LHCN-M2 (cell line): ENCODE measurements around the gene BBS9. TPM values are rescaled to one million over a fixed set of nuclear protein-coding genes. Genes with fewer than 3 reads are reported as not detected.
"Not testable (repeated sequence)": the region's sequence is repeated elsewhere in the genome, so short reads cannot be mapped to it uniquely, and the experiment has no call there.

Source experiments
- DNase-seq: peaks from one replicate; pipeline ENCODE4 v3.0.0-alpha.2; 2012; ENCODE audit warnings: low read depth
- polyA plus RNA-seq: library from polyadenylated mRNA; unstranded; fragments of >200 nt; gene quantifications from one replicate; pipeline ENCODE4 v1.2.1, GENCODE V29; 2012; ENCODE audit warnings: missing spikeins
- total RNA-seq: library from RNA; depleted of rRNA; stranded (reverse); fragments of >200 nt; gene quantifications from 2 replicates; pipeline ENCODE4 v1.2.3, GENCODE V29; 2014; rRNA removed

The BBS9 gene
- 7.3 and 12.2 TPM in 2 replicates for total RNA-seq
- 8.0 TPM for polyA plus RNA-seq

DNA sequence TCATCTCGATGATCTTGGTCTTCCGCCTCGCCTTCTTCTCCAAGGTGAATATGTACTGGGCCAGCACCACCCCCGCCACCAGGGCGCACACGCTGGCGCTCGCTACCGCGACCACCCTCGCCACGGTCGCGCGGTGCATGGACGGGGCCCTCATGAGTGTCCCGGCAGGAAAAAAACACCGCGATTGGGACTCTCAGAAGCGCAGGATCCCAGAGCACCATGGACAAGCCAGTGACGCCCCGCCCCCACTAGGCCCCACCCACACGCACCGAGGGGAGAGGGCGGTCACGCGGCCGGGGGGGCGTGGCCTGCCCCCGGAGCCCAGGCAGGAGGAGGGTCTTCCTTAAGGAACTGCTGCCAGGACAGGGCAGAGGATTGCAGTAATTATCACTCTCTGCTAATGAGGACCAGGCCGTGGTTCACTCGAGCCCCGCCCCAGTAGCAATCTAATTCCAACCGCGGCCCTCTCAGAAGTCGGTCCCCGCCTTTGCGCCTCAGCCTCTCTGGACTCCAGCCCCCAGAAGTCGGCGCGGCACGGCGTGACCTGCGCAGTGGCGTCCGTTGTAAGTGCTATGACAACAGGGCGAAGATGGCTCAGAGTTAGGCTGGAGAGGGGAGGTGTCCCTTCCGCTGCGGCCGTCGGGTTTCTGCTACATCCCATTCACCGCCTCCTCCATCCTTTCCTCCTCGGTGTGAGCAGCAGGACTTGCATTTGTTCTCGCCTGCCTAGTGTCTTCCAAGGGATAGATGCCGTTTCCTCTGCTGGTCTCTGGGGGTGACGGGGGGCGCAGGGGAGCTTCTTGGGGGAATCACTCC lies at the start of gene BBS9:
BBS9 (plus strand) TSS at position 575 of the 816 bp plus-strand sequence. CDS start 16,689 bp downstream, outside the sequence.
- DNase-seq, result peak; percentile 96

GRCh38 chr7:33079763-33080690 lies 49.3 kb upstream of the BBS9 start:
- no peak for DNase-seq

DNA sequence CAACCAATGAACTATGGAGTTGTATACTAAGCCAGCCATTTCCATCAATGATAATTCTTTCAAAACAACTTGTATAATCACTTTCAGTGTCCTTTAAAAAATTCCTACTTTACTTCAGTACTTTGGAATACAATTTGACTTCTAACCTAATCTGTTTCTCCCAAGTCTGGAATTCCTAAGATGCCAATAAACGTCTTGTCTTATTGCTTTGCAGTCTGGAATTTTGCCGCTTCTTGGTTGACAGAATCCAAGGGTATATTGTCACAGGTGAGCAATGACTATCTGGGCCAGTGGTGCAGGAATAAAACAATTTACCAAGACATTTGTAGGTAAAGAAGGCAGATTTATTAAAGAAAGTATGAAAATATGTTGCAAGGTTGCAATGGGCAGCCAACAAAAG lies 42.0 kb upstream of the BBS9 start:
- DNase-seq, result no peak

GRCh38 chr7:33087858-33088257 lies 41.5 kb upstream of the BBS9 start:
- DNase-seq, result no peak

GRCh38 chr7:33089142-33089541 lies 40.2 kb upstream of the BBS9 start:
- DNase-seq, result no peak

DNA sequence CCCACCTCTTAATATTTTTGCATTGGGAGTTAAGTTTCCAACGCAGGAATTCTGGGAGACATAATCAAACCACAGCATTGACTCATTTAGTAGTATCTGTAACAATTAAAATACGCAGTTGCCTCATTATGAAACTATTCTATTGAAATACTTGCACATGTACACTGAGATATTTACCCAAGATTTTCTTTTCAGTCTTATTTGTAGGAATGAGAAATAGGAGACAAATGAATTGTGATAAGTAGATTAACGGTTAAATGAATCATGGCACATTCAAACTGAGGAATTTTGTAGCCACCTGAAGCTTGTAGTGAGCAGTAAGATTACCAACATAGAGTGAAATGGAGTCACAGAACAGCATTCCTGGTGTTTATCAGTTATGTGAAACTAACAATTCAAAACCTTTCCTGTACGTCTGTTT lies 38.2 kb upstream of the BBS9 start:
- DNase-seq, result peak; percentile 31

- DNase-seq, result no peak
Observed at GRCh38 chr7:33091641-33092191, 37.6 kb upstream of the BBS9 start.

- no peak for DNase-seq
Observed at GRCh38 chr7:33093266-33093665, 36.1 kb upstream of the BBS9 start.

DNA sequence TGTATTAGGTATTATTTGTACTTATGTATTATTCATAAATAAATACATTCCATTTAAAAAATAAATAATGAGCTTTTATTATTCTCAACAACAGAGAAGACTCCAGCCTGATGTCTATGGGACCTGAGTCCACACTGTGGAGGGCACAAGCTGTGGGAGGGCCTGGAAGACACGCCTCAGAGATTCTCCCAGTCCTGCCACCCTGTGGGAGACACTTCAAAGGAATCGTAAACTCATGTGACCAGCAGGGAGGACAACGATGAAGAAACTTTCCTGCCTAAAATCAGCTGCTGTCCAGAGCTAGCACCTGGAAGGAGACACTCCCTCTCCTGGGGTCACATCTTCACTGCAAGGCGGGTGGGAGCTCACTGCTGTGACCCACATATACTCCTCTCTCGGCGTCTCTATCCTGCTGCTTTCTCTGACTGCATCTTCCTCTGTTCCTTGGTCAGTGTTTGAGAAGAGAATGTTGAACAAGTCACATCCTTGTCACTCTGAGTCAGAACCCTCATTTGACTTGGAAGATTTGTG lies 34.6 kb upstream of the BBS9 start:
- not testable (repeated sequence) for DNase-seq

DNA sequence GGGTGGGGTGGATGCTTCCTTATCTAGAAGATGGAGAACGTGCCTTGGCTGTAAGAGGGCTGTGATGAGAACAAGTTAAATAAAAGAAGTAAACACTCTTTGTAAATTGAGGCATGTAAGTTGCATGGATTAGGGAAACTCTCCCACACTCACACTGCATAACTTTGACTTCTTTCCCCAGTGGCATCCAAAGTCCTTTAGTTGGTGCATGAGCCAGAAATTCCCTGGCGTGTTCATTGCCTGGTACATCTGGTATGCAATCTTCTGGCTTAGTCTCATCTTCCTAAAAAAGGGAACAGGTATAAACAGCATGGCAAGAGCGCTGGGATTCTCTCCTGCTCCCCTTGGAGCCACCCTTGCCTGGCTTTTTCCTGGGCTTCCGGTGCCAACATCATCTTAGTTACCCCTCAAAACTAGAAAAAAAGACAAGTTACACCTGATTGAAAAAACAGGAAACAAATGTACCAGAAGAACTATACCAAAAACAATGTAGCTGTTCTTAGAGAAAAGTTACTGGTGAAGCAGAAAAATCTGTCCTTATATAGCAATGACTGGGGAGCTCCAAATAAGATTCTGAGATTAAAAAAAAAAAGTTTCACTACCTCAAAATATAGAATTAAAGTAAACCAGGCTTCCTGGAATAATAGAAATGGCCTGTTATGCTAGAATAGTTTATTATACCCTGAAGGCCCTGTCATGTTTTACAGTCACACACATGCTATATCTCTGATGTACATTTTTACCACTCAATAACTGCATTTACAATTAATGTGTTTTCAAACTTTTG lies 30.0 kb upstream of the BBS9 start:
- no peak for DNase-seq

DNA sequence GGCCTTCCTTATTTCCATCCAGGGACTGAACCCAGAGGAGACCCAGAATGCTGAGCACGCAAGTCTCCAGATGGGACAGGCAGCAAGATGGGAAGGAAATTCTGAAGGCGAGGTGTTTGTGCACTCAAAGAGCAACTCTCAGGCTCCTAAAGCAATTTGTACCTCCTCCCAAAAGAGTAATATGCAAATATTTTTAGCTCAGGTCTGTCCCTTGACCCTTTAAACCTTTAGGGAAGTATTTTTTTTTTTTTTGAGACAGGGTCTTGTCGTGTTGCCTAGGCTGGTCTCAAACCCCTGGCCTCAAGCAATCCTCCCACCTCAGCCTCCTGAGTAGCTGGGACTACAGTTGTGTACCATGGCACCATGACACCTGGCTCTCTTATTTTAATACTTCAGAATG lies 28.6 kb upstream of the BBS9 start:
- no peak for DNase-seq

- no peak for DNase-seq
Observed at GRCh38 chr7:33101906-33102305, 27.5 kb upstream of the BBS9 start.

GRCh38 chr7:33107136-33108066 lies 22.0 kb upstream of the BBS9 start:
- peak; percentile 58 for DNase-seq

GRCh38 chr7:33108554-33109004 lies 20.8 kb upstream of the BBS9 start:
- peak; percentile 50 for DNase-seq

DNA sequence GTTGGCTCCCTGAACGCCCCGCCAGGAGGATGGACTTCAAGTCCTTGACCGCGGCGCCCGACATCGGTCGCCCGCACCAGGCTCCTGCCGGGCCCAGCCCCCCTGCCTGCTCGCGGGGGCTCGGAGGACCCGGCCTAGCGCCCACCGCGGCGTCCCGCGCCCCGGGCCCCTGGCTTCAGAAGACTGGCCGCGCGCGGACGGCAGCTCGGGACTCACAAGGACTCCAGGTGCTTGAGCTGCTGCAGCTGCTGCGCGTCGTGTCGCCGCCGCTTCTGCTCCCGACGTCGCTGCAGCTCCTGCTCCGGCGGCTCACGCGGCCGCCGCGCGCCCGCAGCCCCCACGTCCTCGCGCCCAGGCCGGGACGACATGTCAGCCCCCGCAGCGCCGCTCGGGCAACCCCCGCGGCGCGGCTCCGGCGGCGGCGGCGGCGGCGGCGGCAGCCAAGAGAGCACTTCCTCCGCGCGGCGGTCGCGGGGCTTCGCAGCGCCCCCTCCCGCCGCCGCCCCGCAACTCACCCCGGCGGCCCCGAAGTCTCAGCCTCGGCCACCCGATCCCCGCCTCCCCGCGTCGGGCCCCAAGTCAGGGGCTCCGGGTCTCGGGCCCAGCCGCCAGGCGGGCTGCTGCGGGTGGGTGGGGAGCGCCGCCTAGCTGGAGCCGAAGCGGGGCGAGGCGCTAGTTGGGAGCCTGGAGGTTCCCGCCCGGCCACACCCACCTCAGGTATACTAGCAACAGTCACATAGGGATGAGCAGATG lies 20.2 kb upstream of the BBS9 start, which contains the start of gene RP9:
RP9 (minus strand) TSS at position 400 of the 753 bp plus-strand sequence; CDS start at position 368, 32 bp downstream.
- peak; percentile 64 for DNase-seq

GRCh38 chr7:33109758-33110238 lies 19.6 kb upstream of the BBS9 start:
- DNase-seq, result peak; percentile 55

DNA sequence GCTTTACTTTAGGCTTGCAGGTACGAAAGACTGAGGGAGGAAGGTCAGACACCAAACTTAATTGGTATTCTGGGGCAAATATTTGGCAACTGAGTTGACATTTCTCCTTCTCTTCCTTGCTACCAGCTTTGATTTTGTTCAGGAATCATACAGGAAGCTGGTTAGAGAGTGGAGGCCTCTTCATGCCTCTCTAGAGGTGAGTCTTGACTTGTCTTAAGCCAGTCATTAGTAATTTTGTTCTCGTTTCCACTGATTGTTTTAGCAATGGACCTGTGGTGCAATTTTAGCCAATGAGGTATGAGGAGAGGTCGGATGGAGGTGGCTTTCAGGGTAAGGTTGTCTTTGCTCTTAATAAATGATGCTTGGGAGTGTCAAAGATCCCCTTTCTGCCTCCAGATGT lies 17.8 kb upstream of the BBS9 start:
- DNase-seq, result no peak

GRCh38 chr7:33114976-33115375 lies 14.4 kb upstream of the BBS9 start:
- no peak for DNase-seq

DNA sequence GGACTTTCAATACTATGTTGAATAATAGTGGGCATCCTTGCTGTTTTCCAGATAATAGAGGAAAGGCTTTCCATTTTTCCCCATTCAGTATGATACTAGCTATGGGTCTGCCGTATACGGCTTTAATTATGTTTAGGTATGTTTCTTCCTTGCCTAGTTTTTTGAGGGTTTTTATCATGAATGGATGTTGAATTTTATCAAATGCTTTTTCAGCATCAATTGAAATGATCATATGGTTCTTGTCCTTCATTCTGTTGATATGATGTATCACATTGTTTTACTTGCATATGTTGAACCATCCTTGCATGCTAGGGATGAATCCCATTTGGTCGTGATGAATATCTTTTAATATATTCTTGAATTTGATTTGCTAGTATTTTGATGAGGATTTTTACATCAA lies 11.0 kb upstream of the BBS9 start:
- no peak for DNase-seq
